Endodermal cell (in vitro differentiated cells): ENCODE results near the gene SESN3. TPM values are rescaled to one million over a fixed set of nuclear protein-coding genes. Genes with fewer than 3 reads are reported as not detected.
"Not testable (repeated sequence)": the region's sequence is repeated elsewhere in the genome, so short reads cannot be mapped to it uniquely, and the experiment has no call there.

Experiments
- DNase-seq: peaks from one replicate; pipeline ENCODE4 v3.0.0-alpha.2; 2017
- H3K27ac ChIP-seq: 2 replicates; pipeline ENCODE4 v1.5.1; 2013; ENCODE audit warnings: mild to moderate bottlenecking, low read depth, low read length, moderate library complexity
- H3K27me3 ChIP-seq: 2 replicates; pipeline ENCODE4 v1.6.1; 2013; ENCODE audit warnings: mild to moderate bottlenecking, low read length, moderate library complexity; ENCODE audit not compliant: insufficient read depth, control insufficient read depth, poor library complexity, severe bottlenecking
- H3K36me3 ChIP-seq: 2 replicates; pipeline ENCODE4 v1.7.0; 2013; ENCODE audit warnings: mild to moderate bottlenecking, low read length, moderate library complexity; ENCODE audit not compliant: control insufficient read depth, insufficient read depth
- H3K4me1 ChIP-seq: one replicate; pipeline ENCODE4 v1.7.0; 2013; ENCODE audit warnings: low read length; ENCODE audit not compliant: control insufficient read depth, insufficient read depth
- H3K4me3 ChIP-seq: 2 replicates; pipeline ENCODE4 v1.5.1; 2013; ENCODE audit warnings: mild to moderate bottlenecking, low read length, moderate library complexity
- H3K9ac ChIP-seq: 2 replicates; pipeline ENCODE4 v1.6.1; 2013; ENCODE audit warnings: mild to moderate bottlenecking, low read length, moderate library complexity; ENCODE audit not compliant: poor library complexity, severe bottlenecking; ENCODE audit errors: extremely low read depth
- H3K9me3 ChIP-seq: 2 replicates; pipeline ENCODE4 v1.6.1; 2013; ENCODE audit warnings: mild to moderate bottlenecking, low read length, moderate library complexity; ENCODE audit not compliant: control insufficient read depth
- H3K27ac Mint-ChIP-seq: 2 replicates; pipeline ENCODE4 v1.8.0; 2020; ENCODE audit warnings: mixed read lengths
- H3K27me3 Mint-ChIP-seq: 2 replicates; pipeline ENCODE4 v1.8.0; 2021; ENCODE audit warnings: mild to moderate bottlenecking, mixed read lengths; ENCODE audit not compliant: insufficient read depth
- H3K36me3 Mint-ChIP-seq: 2 replicates; pipeline ENCODE4 v1.8.0; 2020; ENCODE audit warnings: low read depth, mixed read lengths
- H3K4me1 Mint-ChIP-seq: 2 replicates; pipeline ENCODE4 v1.8.0; 2020; ENCODE audit warnings: mixed read lengths
- H3K4me3 Mint-ChIP-seq: 2 replicates; pipeline ENCODE4 v1.8.0; 2020; ENCODE audit warnings: mild to moderate bottlenecking, moderate library complexity, mixed read lengths
- H3K9me3 Mint-ChIP-seq: 2 replicates; pipeline ENCODE4 v1.8.0; 2020; ENCODE audit warnings: mild to moderate bottlenecking, mixed read lengths
- WGBS, 2 experiments: methylation state at CpG; one replicate each; pipeline versions ENCODE4 v1.1.5 to v1.1.7; 2013; ENCODE audit warnings: missing lambda C conversion rate in 2 of 2, mixed read lengths in 1 of 2; ENCODE audit not compliant: insufficient coverage in 1 of 2, insufficient read length in 1 of 2; 5-methylcytosine and 5-hydroxymethylcytosine counted together
- total RNA-seq, 2 donors: library from RNA; stranded (reverse); fragmentation: NEBNext Ultra II Directional in 1 of 2; extraction: Animal tissue kit (Norgen Biotek cat#: 25700) in 1 of 2; gene quantifications; 2 replicates in 1 of 2; 3 replicates in 1 of 2; pipeline ENCODE4 v1.2.1, GENCODE V29; 2021
- TF ChIP-seq, protein P1 (sequence below): fragments of 200-600 bp; sonication (generic); conservative IDR thresholded peaks from 2 replicates; pipeline ENCODE4 v1.5.0; 2021; ENCODE audit warnings: antibody characterized with exemption, mild to moderate bottlenecking

The SESN3 gene
- total RNA-seq, 2 donors from 2014 or later: 33.6 to 43.1 TPM

DNA sequence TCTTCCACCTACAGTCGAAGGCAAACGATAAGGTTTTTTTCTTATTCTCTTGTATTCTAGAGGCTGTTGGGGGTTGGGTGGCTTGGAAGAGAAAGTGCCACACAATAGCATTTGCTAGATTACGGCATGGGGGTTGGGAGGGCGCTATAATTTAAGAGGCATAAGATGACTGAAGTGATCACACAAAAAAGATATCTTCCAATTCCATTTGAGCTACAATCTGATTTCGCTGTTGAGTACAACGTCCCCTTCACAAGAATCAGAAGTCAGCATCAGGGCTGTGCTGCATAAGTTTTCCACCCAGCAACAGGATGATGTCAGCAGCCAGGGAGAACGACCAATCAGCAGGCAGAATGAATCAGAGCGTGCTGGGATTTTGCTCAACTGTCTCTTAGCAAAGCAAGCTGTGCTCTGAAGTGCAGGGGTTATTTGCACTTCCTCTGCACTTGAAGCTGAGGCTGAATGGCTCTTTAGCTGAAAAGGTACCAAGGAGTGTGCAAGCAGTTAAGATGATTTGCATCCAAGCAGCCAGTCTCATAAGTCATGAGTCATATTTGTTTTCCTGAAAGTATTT, 23.2 kb upstream of the SESN3 start:
- H3K9ac ChIP-seq: no peak overlapping the region
- H3K4me1 ChIP-seq: peaks cover 15% of the 10 kb centered on the region
- H3K4me3 ChIP-seq: peak overlapping the region; percentile 36
- H3K4me3 Mint-ChIP-seq: peak overlapping the region; percentile 45
- DNase-seq: peak; percentile 90
- H3K9me3 Mint-ChIP-seq: no peaks in the 10 kb centered on the region
- H3K27me3 ChIP-seq: no peaks in the 10 kb centered on the region
- WGBS, 2 experiments: 22 to 25% methylated on average over 5 to 8 of the region's 8 CpGs
- no peaks in the 10 kb centered on the region for H3K27me3 Mint-ChIP-seq
- H3K9me3 ChIP-seq: no peaks in the 10 kb centered on the region
- H3K27ac Mint-ChIP-seq: peak overlapping the region; percentile 91
- TF ChIP-seq, protein P1, sequence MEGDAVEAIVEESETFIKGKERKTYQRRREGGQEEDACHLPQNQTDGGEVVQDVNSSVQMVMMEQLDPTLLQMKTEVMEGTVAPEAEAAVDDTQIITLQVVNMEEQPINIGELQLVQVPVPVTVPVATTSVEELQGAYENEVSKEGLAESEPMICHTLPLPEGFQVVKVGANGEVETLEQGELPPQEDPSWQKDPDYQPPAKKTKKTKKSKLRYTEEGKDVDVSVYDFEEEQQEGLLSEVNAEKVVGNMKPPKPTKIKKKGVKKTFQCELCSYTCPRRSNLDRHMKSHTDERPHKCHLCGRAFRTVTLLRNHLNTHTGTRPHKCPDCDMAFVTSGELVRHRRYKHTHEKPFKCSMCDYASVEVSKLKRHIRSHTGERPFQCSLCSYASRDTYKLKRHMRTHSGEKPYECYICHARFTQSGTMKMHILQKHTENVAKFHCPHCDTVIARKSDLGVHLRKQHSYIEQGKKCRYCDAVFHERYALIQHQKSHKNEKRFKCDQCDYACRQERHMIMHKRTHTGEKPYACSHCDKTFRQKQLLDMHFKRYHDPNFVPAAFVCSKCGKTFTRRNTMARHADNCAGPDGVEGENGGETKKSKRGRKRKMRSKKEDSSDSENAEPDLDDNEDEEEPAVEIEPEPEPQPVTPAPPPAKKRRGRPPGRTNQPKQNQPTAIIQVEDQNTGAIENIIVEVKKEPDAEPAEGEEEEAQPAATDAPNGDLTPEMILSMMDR: no peak
- peaks cover 52% of the 10 kb centered on the region for H3K4me1 Mint-ChIP-seq
- no peak overlapping the region for H3K27ac ChIP-seq
- H3K36me3 ChIP-seq: no peaks in the 10 kb centered on the region
- H3K36me3 Mint-ChIP-seq: no peaks in the 10 kb centered on the region

DNA sequence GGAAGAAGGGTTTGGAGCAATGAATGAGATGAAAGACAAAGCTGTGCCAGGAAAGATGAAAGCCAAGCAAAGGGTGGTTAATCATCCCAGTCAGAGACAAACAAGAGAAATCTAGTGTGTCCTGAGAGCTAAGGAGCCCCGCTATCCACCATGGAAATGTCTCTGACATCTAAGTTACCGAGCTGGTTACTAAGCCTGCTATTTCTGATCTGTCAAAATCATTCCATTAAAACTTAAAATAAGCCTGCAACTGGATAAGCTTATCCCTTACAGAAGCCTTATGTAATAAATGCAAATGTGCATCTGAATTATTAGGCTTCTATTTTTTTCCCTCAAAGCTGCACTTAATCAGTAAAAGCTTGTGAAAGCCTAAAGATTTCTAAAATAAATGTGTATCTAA, 22.1 kb upstream of the SESN3 start:
- H3K27ac ChIP-seq: no peak overlapping the region
- no peak overlapping the region for H3K27ac Mint-ChIP-seq
- H3K9me3 ChIP-seq: no peaks in the 10 kb centered on the region
- H3K4me1 Mint-ChIP-seq: peaks cover 58% of the 10 kb centered on the region
- no peak overlapping the region for H3K4me3 ChIP-seq
- no peaks in the 10 kb centered on the region for H3K27me3 ChIP-seq
- H3K36me3 ChIP-seq: no peaks in the 10 kb centered on the region
- H3K4me1 ChIP-seq: peaks cover 15% of the 10 kb centered on the region
- H3K36me3 Mint-ChIP-seq: no peaks in the 10 kb centered on the region
- H3K9me3 Mint-ChIP-seq: no peaks in the 10 kb centered on the region
- TF ChIP-seq, protein P1: no peak
- no peak overlapping the region for H3K9ac ChIP-seq
- 40 to 87% methylated on average over 1 to 2 of the region's 2 CpGs for WGBS, 2 experiments
- DNase-seq: no peak
- no peaks in the 10 kb centered on the region for H3K27me3 Mint-ChIP-seq
- no peak overlapping the region for H3K4me3 Mint-ChIP-seq

DNA sequence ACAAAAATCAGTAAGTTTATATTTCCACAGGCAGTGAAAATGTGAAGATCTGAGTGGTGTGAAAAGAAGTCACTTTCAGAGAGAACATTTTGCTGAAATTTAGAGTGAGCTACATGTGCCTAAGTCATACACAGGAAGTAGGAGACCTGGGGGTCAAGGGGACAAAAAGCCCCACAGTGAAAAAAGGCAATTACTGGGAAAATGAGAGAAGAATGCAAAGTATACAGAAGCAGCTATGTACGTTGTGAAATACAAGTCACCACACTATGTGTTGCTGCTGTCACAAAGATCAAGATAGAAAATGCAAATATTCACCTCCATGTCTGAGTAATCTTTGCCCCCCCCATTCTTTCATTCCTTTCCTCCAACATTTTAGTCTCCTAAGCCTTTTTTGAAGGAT, 21.6 kb upstream of the SESN3 start:
- Histone ChIP-seq H3K9ac (no peak overlapping the region), H3K4me1 (peaks cover 15% of the 10 kb centered on the region)
- no peak overlapping the region for H3K4me3 Mint-ChIP-seq

DNA sequence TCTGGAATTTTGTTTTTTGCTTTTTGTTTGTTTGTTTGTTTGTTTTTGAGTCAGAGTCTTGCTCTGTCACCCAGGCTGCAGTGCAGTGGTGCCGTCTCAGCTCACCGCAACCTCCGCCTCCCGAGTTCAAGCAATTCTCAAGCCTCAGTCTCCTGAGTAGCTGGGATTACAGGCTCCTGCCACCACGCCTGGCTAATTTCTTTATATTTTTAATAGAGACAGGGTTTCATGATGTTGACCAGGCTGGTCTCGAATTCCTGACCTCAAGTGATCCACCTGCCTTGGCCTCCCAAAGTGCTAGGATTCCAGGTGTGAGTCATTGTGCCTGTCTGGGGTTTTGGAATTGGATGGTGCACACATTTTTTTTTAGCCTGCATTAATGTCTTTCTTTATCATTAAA, 20.9 kb upstream of the SESN3 start:
- H3K27ac Mint-ChIP-seq, H3K36me3 ChIP-seq, DNase-seq, H3K9me3 ChIP-seq, H3K9me3 Mint-ChIP-seq, H3K27ac ChIP-seq, H3K27me3 ChIP-seq, H3K4me3 ChIP-seq, H3K9ac ChIP-seq, H3K27me3 Mint-ChIP-seq, H3K4me3 Mint-ChIP-seq, H3K36me3 Mint-ChIP-seq: not testable (repeated sequence)
- H3K4me1 Mint-ChIP-seq: peaks cover 62% of the 10 kb centered on the region
- peaks cover 15% of the 10 kb centered on the region for H3K4me1 ChIP-seq
- 91 to 96% methylated on average over 4 to 6 of the region's 6 CpGs for WGBS, 2 experiments

More for the DNA sequence above, 21.6 kb upstream of the SESN3 start:
- Histone ChIP-seq H3K4me3 (no peak overlapping the region), H3K9me3 (no peaks in the 10 kb centered on the region), H3K36me3 (no peaks in the 10 kb centered on the region), H3K27ac (no peak overlapping the region), H3K27me3 (no peaks in the 10 kb centered on the region)
- WGBS, 2 experiments: 50% methylated on average over 1 of the region's 1 CpG
- H3K36me3 Mint-ChIP-seq: no peaks in the 10 kb centered on the region
- peaks cover 58% of the 10 kb centered on the region for H3K4me1 Mint-ChIP-seq
- H3K9me3 Mint-ChIP-seq: no peaks in the 10 kb centered on the region
- no peak for DNase-seq
- TF ChIP-seq, protein P1: no peak
- no peaks in the 10 kb centered on the region for H3K27me3 Mint-ChIP-seq
- H3K27ac Mint-ChIP-seq: no peak overlapping the region
